GM13977 (cell line): ENCODE data around the gene GPR31.

ENCODE experiments used
- DNase-seq: peaks from one replicate; pipeline ENCODE4 v3.0.0; 2012; ENCODE audit warnings: low spot score
- in situ Hi-C: fragments of 300-500 bp; cut with MboI; formaldehyde crosslinking; loops from one replicate; pipeline ENCODE4 v1.12.0; 2022; ENCODE audit warnings: low sequenced_read_pairs, low pct_unique_long_range_greater_than_20kb, mixed read lengths, inconsistent platforms; ENCODE audit not compliant: unreplicated experiment
- TF ChIP-seq, protein P1 (sequence below): IDR thresholded peaks from 2 replicates; pipeline ENCODE4 v1.5.1; 2012; ENCODE audit warnings: mild to moderate bottlenecking, control low read depth; ENCODE audit not compliant: insufficient read depth; ENCODE audit errors: extremely low read depth, missing control alignments

Gene GPR31

GRCh38 chr6:167118839-167119238 lies 38.9 kb downstream of the GPR31 start:
- in situ Hi-C loops = no loop called here
- TF ChIP-seq, protein P1, sequence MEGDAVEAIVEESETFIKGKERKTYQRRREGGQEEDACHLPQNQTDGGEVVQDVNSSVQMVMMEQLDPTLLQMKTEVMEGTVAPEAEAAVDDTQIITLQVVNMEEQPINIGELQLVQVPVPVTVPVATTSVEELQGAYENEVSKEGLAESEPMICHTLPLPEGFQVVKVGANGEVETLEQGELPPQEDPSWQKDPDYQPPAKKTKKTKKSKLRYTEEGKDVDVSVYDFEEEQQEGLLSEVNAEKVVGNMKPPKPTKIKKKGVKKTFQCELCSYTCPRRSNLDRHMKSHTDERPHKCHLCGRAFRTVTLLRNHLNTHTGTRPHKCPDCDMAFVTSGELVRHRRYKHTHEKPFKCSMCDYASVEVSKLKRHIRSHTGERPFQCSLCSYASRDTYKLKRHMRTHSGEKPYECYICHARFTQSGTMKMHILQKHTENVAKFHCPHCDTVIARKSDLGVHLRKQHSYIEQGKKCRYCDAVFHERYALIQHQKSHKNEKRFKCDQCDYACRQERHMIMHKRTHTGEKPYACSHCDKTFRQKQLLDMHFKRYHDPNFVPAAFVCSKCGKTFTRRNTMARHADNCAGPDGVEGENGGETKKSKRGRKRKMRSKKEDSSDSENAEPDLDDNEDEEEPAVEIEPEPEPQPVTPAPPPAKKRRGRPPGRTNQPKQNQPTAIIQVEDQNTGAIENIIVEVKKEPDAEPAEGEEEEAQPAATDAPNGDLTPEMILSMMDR = no peak
- DNase-seq = no peak

GRCh38 chr6:167118006-167118405 lies 39.8 kb downstream of the GPR31 start:
- no peak for DNase-seq
- in situ Hi-C loops = no loop called here
- TF ChIP-seq, protein P1 = no peak

GRCh38 chr6:167116838-167117228 lies 40.9 kb downstream of the GPR31 start:
- no peak for DNase-seq
- in situ Hi-C loops = no loop called here
- TF ChIP-seq, protein P1 = no peak

- no peak for DNase-seq
- TF ChIP-seq, protein P1 = no peak
- in situ Hi-C loops = no loop called here
Measured at GRCh38 chr6:167116109-167116837, 41.5 kb downstream of the GPR31 start.

GRCh38 chr6:167115054-167115453 lies 42.7 kb downstream of the GPR31 start:
- in situ Hi-C loops = no loop called here
- no peak for DNase-seq
- TF ChIP-seq, protein P1 = peak; percentile 47

DNA sequence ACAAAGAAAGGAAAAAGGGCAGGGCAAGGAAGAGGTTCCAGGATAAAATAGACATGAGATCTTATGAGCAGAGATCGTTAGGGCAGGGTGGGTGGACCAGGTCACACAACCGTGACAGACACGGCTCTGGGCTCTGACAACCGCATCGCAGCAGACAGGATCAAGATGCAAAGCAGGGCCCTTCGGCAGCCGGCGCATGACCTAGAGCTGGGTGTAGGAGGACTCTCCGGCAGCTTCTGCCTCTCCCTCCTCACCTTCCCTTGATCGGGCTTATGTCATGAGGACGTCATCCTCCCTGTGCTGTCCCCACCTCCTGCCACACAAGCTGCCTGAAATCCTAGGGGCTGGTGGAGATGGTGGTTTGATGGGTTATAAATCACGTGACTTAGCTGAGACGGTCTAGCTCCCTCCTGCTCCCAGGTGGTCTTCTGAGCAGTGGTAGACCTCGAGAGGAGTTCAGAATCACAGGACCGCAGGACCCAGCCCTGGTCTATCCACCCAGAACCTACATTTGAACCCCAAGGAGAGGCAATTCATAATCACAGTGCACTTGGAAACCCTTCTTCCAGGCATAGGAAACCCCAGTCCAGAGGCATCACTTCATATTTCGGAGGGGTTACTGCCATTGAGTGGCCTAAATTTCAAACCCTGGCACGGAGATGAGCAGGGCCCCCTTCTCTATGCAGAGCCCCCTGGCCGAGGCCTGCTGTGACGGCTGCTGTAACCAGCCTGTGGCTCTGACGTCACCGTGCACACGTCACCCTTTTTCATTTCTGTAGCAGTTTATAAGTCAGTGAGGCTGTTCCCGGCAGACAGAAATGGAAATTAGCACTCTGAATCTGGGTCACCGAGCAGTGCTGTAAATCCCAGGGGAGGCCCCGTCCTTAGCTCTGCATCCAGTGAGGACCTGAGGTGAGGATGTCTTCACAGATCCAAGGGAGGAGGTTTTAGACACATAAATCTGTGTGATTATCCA lies 43.6 kb downstream of the GPR31 start:
- DNase-seq = peak; percentile 89
- TF ChIP-seq, protein P1 = no peak
- in situ Hi-C loops = no loop called here
